Measurements from ENCODE around the gene R3HDM4.

DNA sequence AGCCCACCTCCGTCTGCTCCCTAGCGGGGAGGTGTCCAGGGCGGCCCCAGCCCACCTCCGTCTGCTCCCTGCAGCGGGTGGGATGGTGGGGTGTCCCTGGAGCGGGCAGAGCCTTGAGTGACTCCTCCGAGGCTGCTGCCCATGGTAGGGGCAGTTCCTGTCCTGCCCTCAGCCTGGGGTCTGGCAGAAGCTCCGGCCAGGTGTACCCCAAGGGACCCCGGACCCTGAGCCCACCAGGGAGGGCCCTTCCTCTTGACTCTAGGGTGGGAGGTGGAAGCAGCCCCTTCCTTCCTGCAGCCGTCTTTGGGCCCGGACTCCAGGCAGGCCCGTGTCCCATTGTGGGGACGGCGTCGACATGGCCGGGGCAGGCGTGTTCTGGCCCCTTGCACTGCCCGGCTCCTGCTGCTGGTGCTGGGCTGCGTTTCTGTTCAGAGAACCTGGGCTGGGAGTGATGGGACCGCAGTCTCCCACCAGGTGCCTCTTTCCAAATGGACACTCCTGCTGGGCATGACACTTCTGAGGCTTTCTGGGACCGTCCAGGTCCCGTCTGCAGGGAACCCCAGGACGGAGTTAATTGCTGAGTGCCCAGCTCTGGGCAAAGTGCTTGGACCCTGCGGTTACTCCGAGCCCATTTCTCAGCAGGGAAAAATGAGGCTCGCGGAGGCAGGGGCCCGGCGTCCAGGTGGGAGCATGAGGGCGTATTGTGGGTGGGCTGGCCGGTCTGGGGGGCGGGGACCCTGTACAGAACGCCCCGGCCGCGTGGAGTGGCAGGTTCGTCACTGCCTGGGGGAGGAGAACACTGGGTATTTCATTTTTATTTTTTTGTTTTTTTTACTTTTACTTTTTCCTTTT is 32.6 kb upstream of the R3HDM4 start:
- TF ChIP-seq, protein P1, sequence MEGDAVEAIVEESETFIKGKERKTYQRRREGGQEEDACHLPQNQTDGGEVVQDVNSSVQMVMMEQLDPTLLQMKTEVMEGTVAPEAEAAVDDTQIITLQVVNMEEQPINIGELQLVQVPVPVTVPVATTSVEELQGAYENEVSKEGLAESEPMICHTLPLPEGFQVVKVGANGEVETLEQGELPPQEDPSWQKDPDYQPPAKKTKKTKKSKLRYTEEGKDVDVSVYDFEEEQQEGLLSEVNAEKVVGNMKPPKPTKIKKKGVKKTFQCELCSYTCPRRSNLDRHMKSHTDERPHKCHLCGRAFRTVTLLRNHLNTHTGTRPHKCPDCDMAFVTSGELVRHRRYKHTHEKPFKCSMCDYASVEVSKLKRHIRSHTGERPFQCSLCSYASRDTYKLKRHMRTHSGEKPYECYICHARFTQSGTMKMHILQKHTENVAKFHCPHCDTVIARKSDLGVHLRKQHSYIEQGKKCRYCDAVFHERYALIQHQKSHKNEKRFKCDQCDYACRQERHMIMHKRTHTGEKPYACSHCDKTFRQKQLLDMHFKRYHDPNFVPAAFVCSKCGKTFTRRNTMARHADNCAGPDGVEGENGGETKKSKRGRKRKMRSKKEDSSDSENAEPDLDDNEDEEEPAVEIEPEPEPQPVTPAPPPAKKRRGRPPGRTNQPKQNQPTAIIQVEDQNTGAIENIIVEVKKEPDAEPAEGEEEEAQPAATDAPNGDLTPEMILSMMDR (conservative IDR thresholded peaks at IDR 0.05 in 1 of 2, IDR thresholded peaks at IDR 0.05 in 1 of 2; ENCODE audit: extremely low read depth in 1 of 2, insufficient read depth in 1 of 2, low read depth in 1 of 2, low read length in 2 of 2) = no peak
- TF ChIP-seq EZH2 (IDR thresholded peaks at IDR 0.05; ENCODE audit: borderline replicate concordance, low read length) = no peak
